ENCODE data around the gene PPP5C. TPM values are rescaled to one million over a fixed set of nuclear protein-coding genes. Genes with fewer than 3 reads are reported as not detected.

Gene PPP5C
- total and polyA plus RNA-seq, 9 of the 15 experiments (the other 6 are each of a cell fraction or from before 2014, with no cell fraction given) = 1.9 to 166 (median 108) TPM

GRCh38 chr19:46392252-46392801, 45.4 kb downstream of the PPP5C start:
- Histone ChIP-seq H4K20me1 (replicated peaks; ENCODE audit: control insufficient read depth, insufficient read depth, low read length) (no peaks in the 10 kb centered on the region), H3K4me1 (replicated peaks in 1 of 2; ENCODE audit: control insufficient read depth in 2 of 2, insufficient read depth in 2 of 2, low read length in 2 of 2) (peaks cover 0 to 23% of the 10 kb centered on the region in 2 experiments; a peak in 2 of 5 replicates), H3K9me1 (ENCODE audit: control insufficient read depth, insufficient read depth, low read length) (no peaks in the 10 kb centered on the region), H3K27ac (ENCODE audit: extremely low read depth, low read depth, low read length) (no peak overlapping the region), H3K79me2 (ENCODE audit: control insufficient read depth, insufficient read depth, low read length) (no peaks in the 10 kb centered on the region), H3K9ac (ENCODE audit: insufficient read depth in 1 of 2, low read depth in 2 of 2, low read length in 2 of 2) (no peak overlapping the region), H3K4me2 (ENCODE audit: insufficient read depth, low read length) (no peak overlapping the region), H3K36me3 (ENCODE audit: control insufficient read depth, insufficient read depth, low read length) (peaks cover 48% of the 10 kb centered on the region; the same call in 2 of the 3 replicates), H3K27me3 (ENCODE audit: control insufficient read depth in 2 of 2, insufficient read depth in 2 of 2, low read length in 2 of 2) (peaks cover 0 to 2% of the 10 kb centered on the region in 2 experiments; a peak in 2 of 5 replicates), H3K9me3 (replicated peaks; ENCODE audit: control insufficient read depth, insufficient read depth, low read depth, low read length) (no peaks in the 10 kb centered on the region), H3K4me3 (no peak overlapping the region), H2AFZ (ENCODE audit: low read depth, low read length) (no peak overlapping the region)
- no peak; the same call in 2 of the 3 replicates for ATAC-seq
- no TSS peak for BruUV-seq (replicated peaks)
- CTCF ChIA-PET (ENCODE audit: low intra/inter-chr PET ratio) = no interaction called here
- no peak for FAIRE-seq
- DNase-seq (ENCODE audit: extremely low read depth in 1 of 4, low spot score in 3 of 4) = no peak
- WGBS (ENCODE audit: insufficient coverage, low coverage, missing lambda C conversion rate) = 80% methylated on average over 21 of the region's 21 CpGs
- TF ChIP-seq ZNF354B (CRISPR knock-in tag; IDR thresholded peaks at IDR 0.05) (no peak), L3MBTL2 (IDR thresholded peaks at IDR 0.05) (no peak), POLR2G (IDR thresholded peaks at IDR 0.05; ENCODE audit: low read depth, low read length) (peak; percentile 62; the same call in 1 of the 2 replicates), ZNF764 (CRISPR knock-in tag; IDR thresholded peaks at IDR 0.05; ENCODE audit: low read depth) (no peak), ZFPM2 (CRISPR knock-in tag; IDR thresholded peaks at IDR 0.05) (no peak), ZKSCAN1 (IDR thresholded peaks at IDR 0.05; ENCODE audit: low read depth, low read length) (no peak), ZBTB9 (CRISPR knock-in tag; IDR thresholded peaks at IDR 0.05) (no peak), ZNF263 (CRISPR knock-in tag; IDR thresholded peaks at IDR 0.05; ENCODE audit: borderline replicate concordance) (peak; percentile 61; the same call in 1 of the 2 replicates)
- POLR2A ChIA-PET = no interaction called here
- in situ Hi-C loops (cut with MboI) (no loop called here), intact Hi-C loops (cut with micrococcal nuclease) (no loop called here)
